GM10847 (cell line): ENCODE data around the gene MCOLN3.

Experiments
- POLR2A ChIP-seq: IDR thresholded peaks from 2 replicates; pipeline ENCODE4 v1.6.1; 2011; ENCODE audit not compliant: insufficient read length; ENCODE audit errors: extremely low read depth

Gene MCOLN3

GRCh38 chr1:85024736-85025135, 23.6 kb downstream of the MCOLN3 start:
- no peak for TF ChIP-seq POLR2A

GRCh38 chr1:85022700-85023099, 25.6 kb downstream of the MCOLN3 start:
- no peak for TF ChIP-seq POLR2A

DNA sequence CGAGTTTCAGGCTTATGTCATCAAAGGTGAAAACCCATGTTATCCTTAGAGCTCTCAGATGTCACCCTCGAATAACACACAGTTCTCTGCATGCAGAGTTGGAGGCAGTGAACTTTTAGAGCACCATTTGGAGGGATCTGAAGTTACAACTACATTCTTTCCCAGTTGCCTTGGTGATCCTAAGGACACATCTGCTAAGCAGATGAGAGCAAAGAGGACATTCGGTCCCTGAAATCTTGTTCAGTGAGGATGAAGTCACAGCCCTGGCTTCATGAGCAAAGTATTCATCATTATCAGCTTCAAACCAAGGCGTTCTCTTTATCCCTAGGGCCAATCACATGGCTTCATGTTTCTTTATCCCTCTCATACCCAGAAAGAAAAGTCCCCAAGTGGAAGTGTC, 28.3 kb downstream of the MCOLN3 start:
- TF ChIP-seq POLR2A: no peak

- no peak for TF ChIP-seq POLR2A
Observed at GRCh38 chr1:85015826-85016225, 32.5 kb downstream of the MCOLN3 start.

DNA sequence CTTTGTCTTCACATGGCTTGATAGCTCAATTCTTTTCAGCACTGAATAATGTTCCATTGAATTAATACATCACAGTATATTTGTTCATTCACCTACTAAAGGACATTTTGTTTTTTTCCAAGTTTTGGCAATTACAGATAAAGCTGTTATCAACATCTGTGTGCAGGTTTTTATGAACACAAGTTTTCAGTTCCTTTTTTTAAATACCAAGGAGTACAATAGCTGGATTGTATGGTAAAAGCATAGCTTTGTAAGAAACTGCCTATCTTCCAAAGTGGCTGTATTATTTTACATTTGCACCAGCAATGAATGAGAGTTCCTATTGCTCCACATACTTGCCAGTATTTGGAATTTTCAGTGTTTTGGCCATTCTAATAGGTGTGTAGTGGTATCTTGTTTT, 46.6 kb downstream of the MCOLN3 start:
- no peak for TF ChIP-seq POLR2A

- TF ChIP-seq POLR2A: no peak
Observed at GRCh38 chr1:84998642-84999280, 49.5 kb downstream of the MCOLN3 start.

DNA sequence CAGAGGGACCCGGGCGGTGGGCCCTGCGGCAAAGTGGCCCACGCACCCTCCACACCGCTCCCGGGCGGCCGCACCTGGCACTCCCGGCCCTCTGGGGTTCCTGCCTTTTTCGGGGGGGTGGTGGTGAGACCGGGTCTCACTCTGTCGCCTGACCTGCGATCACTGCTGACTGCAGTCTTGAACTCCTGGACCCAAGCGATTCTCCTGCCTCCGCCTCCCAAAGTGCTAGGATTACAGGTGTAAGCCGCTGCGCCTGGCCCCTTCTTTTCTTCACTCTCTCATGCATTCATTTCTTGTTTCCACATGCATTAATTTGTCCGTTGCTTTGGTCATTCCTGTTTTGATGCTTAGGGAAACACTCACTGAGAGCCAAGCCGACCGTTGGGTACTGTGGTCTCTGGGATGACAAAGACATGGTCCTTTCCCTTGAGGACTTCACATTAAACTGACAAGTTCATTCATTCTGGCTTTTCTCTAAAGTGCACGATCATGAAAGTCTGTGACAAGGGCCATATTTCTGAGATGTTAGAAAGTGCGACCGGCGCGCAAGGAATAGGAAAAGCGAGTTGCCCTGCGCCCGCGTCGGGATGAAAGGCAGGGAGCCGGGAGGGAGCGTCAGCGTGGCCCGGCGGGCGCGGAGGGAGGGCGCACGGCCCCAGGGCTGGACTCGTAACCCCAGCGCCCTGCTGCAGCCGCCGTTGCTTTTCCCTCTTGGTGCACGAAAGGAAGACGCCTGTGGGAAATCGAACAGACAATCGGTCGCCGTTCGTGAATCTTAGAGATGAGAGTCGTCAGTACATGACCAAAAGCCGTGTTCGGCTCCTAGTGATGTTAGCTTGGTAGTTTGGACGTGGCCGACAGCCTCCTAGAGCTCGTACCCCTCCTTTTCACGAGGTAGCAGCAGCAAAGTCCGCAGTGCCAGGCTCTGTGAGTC, 50.4 kb downstream of the MCOLN3 start:
- peak; percentile 7 for TF ChIP-seq POLR2A

DNA sequence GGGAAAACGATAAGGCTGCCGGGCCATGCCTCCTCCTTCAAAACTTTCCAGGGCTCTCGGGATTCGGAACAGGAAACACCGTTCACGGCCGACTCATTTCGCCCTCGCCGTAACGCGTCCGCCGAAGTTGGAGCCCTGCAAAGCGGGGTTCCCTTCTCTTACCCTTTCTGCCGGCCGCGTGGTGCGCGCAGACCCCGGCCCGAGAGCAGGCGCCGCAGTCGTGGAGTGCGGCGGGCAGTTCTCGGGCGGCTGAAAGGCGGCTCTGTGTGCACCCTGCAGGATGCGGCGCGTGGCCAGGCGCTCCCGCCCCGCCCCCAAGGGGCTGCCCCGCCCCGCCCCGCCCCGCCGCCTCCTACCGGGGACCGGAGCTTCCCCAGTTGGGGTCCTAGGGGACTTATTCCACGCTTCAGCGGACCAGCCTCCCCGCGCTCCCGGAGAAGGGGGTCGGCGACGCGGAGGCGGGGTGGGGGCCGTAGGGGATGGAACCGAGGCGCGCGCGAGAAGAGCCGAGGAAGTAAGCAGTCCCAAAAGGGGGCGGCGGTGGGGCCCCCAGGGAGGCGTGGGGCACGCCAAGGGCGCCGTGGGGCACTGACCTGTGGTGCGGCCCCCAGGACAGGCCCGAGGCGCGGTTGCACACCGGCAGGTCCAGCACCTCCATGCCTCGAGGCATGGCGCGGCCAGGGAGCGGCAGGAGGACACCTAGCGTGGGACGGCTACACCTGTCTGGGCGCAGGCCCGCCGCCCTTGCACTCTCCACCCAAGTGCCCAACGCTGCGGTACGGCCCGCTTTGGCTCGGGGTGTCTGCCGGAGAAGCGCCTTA, 51.2 kb downstream of the MCOLN3 start, which contains the start of gene MCOLN2:
TSS of gene MCOLN2 (minus strand) at position 268 of the 821 bp plus-strand sequence. CDS start at position 27, 241 bp downstream.
- TF ChIP-seq POLR2A: peak; percentile 71

DNA sequence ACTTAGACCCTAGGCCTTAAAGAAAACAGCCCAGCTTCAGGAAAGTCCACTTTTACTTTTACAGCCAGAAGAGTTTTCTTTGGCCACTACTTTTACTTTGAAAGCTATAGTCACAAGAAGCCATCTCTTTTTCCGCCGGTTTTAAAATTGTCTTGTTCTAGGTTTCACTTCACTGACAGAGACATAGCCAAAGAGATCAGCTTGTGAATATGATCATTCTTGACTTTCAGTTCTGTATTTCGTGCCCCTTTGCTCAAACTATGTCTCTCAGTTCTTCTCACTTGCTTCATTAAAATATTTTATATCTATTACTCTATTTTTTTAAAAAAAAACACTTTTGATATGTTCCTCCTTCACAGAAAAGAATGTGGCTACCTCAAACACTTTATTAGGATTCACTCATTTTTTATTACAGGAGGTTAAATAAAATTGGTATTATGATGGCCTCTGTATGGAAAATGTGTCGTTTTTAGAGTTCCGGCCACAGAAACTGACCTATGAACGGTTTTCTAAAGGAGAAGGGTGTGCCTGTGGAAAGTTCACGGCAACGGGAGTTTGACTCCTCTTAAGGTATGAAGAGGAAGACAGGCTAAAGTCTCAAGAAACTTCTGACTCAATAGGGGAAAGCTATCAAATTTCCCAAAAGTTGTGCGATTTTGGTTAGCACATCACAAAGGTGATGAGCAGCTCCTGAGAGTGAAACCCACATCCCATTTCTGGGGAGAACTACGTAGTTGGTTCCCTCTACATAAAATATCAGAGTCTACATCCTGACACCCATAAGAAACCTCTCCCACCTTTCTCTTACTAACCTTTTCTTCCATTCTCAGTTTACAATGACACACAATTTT, 52.6 kb downstream of the MCOLN3 start:
- no peak for TF ChIP-seq POLR2A

DNA sequence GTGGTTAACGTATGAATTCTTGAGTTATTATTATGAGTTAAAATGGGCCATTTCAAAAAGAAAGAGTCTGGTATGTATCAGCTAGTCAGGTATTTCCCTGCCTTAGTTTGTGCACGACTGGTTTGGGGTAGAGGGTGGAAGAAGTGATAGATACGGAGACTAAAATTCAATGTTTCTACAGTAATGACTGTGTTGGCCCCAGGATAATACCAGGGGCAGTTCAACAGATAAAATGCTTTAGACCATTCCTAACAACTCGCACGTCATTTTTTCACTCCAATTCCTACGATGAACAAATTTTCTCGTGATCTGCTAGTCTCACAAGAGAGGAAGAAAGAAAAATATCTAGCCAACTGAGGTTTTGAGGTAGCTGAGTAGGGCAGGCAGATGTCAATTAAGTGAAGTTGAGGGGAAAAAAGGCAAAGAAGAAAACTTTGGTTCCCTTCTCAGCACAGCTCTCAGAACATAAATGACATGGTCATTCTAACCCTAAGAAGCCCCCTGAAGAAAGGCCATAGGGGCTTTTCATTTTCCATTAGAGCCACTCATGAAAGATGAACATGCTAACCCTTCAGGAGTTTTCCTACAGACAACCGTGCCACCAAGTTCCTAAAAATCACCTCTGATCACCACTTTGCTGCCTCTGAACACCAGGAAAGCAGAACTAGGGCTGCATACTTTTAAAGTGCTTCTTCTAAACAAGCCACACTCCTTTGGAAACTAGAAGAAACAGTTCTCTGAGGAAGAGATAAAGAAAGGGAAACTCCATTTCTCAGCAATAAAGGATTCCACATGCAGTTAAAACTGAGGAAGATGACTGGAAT, 57.0 kb downstream of the MCOLN3 start:
- TF ChIP-seq POLR2A: no peak

DNA sequence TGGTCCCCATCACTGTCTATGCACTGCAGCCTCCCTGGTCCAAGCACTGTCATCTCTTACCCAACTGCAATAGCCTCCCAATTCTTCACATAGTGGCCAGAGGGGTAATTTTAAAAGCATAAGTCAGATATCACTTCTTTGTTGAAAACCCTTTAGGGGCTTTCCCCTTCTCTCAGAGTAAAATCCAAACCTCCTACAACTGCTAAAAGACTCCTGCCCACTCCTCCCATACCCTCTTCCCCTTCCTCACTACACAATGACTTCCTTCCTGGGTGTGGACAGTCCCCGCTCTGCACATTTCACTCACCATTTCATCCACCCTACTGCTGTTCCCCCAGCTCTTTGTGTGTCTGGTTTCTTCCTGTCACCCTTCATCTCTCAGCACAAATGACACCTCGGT, 59.7 kb downstream of the MCOLN3 start:
- no peak for TF ChIP-seq POLR2A

GRCh38 chr1:84985365-84985764, 62.9 kb downstream of the MCOLN3 start:
- TF ChIP-seq POLR2A: no peak

- TF ChIP-seq POLR2A: no peak
Observed at GRCh38 chr1:84982395-84982794, 65.9 kb downstream of the MCOLN3 start.

DNA sequence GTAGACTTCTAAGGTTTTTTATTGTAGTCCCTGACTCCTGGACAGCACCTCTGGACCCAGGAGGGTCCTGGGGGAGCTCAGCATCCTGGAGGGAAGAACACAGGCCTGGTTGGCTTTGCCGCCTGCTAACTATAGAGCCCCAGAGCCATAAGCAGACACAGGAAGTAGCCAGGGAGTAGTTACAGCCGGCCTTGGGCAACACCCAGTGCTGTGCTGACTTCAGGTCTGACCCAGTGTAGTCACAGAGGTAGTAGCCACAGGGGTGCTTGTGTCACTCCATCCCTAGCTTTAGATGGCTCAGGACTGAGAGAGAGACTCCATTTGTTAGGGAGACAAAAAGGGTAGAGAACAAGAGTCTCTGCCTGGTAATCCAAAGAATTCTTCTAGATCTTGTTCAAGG, 73.3 kb downstream of the MCOLN3 start:
- TF ChIP-seq POLR2A: no peak
